ENCODE results near the gene PCMTD2. TPM values are rescaled to one million over a fixed set of nuclear protein-coding genes. Genes with fewer than 3 reads are reported as not detected.

PCMTD2 gene
- total and polyA plus RNA-seq, 2 of the 8 experiments (the other 6 are each of a cell fraction or from before 2014, with no cell fraction given), result 21.4 to 55.1 TPM

GRCh38 chr20:64261138-64261537 is 5.6 kb downstream of the PCMTD2 start:
- H3K4me2 ChIP-seq (ENCODE audit: insufficient read depth in 1 of 2, low read depth in 2 of 2, low read length in 2 of 2), result no peak overlapping the region
- no peak overlapping the region for H2AFZ ChIP-seq (ENCODE audit: low read length)
- H2BK5ac ChIP-seq (ENCODE audit: low read depth, low read length), result no peak overlapping the region
- no peak overlapping the region for H3K27ac ChIP-seq (ENCODE audit: low read depth, low read length)
- no peak overlapping the region for H3K56ac ChIP-seq (replicated peaks; ENCODE audit: insufficient read length, low read depth, low read length)
- no peak overlapping the region for H2BK120ac ChIP-seq (replicated peaks; ENCODE audit: low read depth, low read length)
- no peak overlapping the region for H3K23ac ChIP-seq (ENCODE audit: insufficient read length)
- H4K20me1 ChIP-seq (replicated peaks in 1 of 2; ENCODE audit: control insufficient read depth in 1 of 2, insufficient read depth in 2 of 2, low read length in 2 of 2), result peaks cover 6 to 9% of the 10 kb centered on the region in 2 experiments
- no peak overlapping the region for H3K14ac ChIP-seq (ENCODE audit: insufficient read length)
- no peak for FAIRE-seq
- H3K4ac ChIP-seq (replicated peaks; ENCODE audit: insufficient read length, low read depth, low read length), result no peak overlapping the region
- no peak overlapping the region for H2BK20ac ChIP-seq (ENCODE audit: low read length)
- ChIA-PET POLR2A (ENCODE audit: partially characterized antibody) (no interaction called here), CTCF (ENCODE audit: partially characterized antibody) (interaction anchor here (0.9 to 2.0 kb wide), 4 partner anchors 17 to 38 kb away, joined by 3 to 4 read pairs (median 3); no protein-coding TSS in a partner anchor)
- peak in 1 of 2 experiments; percentile 3 for DNase-seq (ENCODE audit: low read depth in 1 of 2, low spot score in 2 of 2)
- H3K36me3 ChIP-seq (ENCODE audit: control insufficient read depth in 2 of 4, insufficient read depth in 4 of 4, low read length in 3 of 4), result peaks cover 0 to 9% (median 2%) of the 10 kb centered on the region in 4 experiments; a peak in 3 of 8 replicates
- H3K4me1 ChIP-seq (replicated peaks in 1 of 4; ENCODE audit: control insufficient read depth in 3 of 4, insufficient read depth in 4 of 4, low read length in 3 of 4), result peaks cover 2 to 13% (median 7%) of the 10 kb centered on the region in 4 experiments; a peak in 6 of 7 replicates
- H3K79me1 ChIP-seq (ENCODE audit: low read depth, low read length), result peaks cover 6% of the 10 kb centered on the region
- no peak overlapping the region for H2BK12ac ChIP-seq (ENCODE audit: low read depth, low read length)
- H3K9ac ChIP-seq (replicated peaks in 1 of 4; ENCODE audit: extremely low read depth in 1 of 4, low read depth in 3 of 4, low read length in 3 of 4), result no peak overlapping the region
- H3K79me2 ChIP-seq (ENCODE audit: control insufficient read depth in 1 of 2, insufficient read depth in 2 of 2, low read length in 2 of 2), result peaks cover 4 to 41% of the 10 kb centered on the region in 2 experiments; a peak in 3 of 4 replicates
- WGBS, 2 experiments (ENCODE audit: extremely low coverage in 1 of 2, insufficient coverage in 1 of 2, insufficient read length in 1 of 2, insufficient replicate concordance in 2 of 2, low coverage in 1 of 2, low lambda C conversion rate in 2 of 2, missing lambda C conversion rate in 1 of 2), result 85% methylated on average over 9 of the region's 9 CpGs; no CpG with 5 or more reads in 1 of the 2 experiments
- no peak overlapping the region for H3K4me3 ChIP-seq (ENCODE audit: extremely low read depth in 1 of 4, insufficient read depth in 2 of 4, low read depth in 3 of 4, low read length in 4 of 4)
- no peak overlapping the region for H2BK15ac ChIP-seq (ENCODE audit: low read length)
- H3K9me3 ChIP-seq (ENCODE audit: insufficient read depth in 2 of 2, low read depth in 1 of 2, low read length in 1 of 2), result no peaks in the 10 kb centered on the region
- no peak overlapping the region for H4K8ac ChIP-seq (ENCODE audit: extremely low read depth, insufficient read depth, low read length)
- no peak overlapping the region for H3K18ac ChIP-seq (ENCODE audit: extremely low read depth, low read length)
- no peaks in the 10 kb centered on the region; the same call in 1 of the 2 replicates for H3K23me2 ChIP-seq (ENCODE audit: low read depth, low read length)
- TF ChIP-seq BCL11A (IDR thresholded peaks at IDR 0.05; ENCODE audit: low read depth in 2 of 2, low read length in 2 of 2) (no peak), TAF1 (IDR thresholded peaks at IDR 0.05; ENCODE audit: low read depth, low read length) (no peak), CHD2 (IDR thresholded peaks at IDR 0.05; ENCODE audit: low read length) (no peak), NRF1 (IDR thresholded peaks at IDR 0.05; ENCODE audit: low read depth, low read length) (no peak), KDM5A (IDR thresholded peaks at IDR 0.05; ENCODE audit: low read length) (no peak), HDAC2 (IDR thresholded peaks at IDR 0.05; ENCODE audit: borderline replicate concordance in 1 of 2, low read depth in 2 of 2, low read length in 2 of 2) (no peak)
- no peak overlapping the region for H4K5ac ChIP-seq (ENCODE audit: insufficient read length, low read depth, low read length)
- no peak overlapping the region for H2AK5ac ChIP-seq (ENCODE audit: low read depth, low read length)
- H4K91ac ChIP-seq (replicated peaks; ENCODE audit: insufficient read length, low read length), result no peak overlapping the region
- H3K27me3 ChIP-seq (replicated peaks in 1 of 4; ENCODE audit: control insufficient read depth in 3 of 4, extremely low read depth in 1 of 4, insufficient read depth in 3 of 4, low read length in 3 of 4), result no peaks in the 10 kb centered on the region
